ENCODE results near the gene TMEM269.
A peak's percentile ranks its signal among the peaks of the same experiment; 100 is the strongest.

The TMEM269 gene

DNA sequence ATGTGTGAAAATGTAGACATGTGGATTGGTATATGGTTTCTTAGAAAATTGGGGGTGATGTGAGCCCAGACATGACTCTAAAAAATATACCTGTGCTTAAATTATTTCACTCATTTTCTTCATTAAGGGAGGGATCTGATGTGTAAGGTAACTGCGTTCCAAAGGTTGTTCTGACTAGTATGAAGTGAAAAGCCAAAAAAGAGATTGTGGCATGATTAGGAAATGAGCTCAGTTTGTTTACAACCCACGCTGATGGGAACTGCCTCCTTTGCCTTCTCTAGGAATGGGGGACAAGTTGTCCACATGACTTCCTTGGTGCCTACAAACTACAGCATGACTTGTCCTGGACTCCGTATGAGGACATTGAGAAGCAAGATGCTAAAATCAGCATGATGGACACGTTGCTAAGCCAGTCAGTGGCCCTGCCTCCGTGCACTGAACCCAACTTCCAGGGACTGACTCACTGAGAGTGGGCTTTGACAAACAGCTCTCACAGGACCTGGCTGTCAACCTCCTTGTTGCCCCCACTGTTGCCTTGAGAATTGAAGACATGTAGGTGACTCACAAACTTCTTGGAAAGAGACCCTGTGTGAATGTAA, 9.8 kb upstream of the TMEM269 start (continued):
- TF ChIP-seq ZNF214 (tag by site-specific recombination; IDR thresholded peaks at IDR 0.05; ENCODE audit: borderline replicate concordance) (no peak), ZNF155 (tag by site-specific recombination; IDR thresholded peaks at IDR 0.05) (no peak)

DNA sequence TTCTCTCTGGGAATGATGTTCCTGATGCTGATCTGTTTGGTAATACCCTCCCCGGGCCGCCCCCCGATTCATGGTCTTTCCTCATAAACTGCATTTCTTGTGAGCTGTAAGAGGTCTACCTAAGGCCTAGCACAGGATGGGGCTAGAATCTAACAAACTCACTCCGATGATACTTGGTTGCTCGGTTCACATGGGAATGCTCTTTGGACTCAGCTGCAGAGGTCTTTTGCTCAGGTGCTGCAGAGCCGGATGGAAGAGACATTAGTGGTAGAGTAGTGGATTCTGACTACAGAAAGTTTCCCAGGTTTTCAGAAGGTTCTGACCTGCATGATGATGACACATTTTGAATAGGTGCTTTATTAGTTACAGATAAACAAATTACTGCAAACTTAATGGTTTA, 8.3 kb upstream of the TMEM269 start:
- Histone ChIP-seq H3K27ac (ENCODE audit: extremely low read depth, low read depth, low read length) (no peak overlapping the region), H3K4me3 (ENCODE audit: low read depth, low read length) (no peak overlapping the region), H3K4me1 (ENCODE audit: control insufficient read depth, insufficient read depth, low read length) (no peaks in the 10 kb centered on the region), H3K36me3 (ENCODE audit: control insufficient read depth in 2 of 2, insufficient read depth in 1 of 2, low read length in 2 of 2) (peaks cover 20 to 84% of the 10 kb centered on the region in 2 experiments; a peak in 2 of 3 replicates), H3K9me3 (ENCODE audit: control insufficient read depth, insufficient read depth, low read depth, low read length) (no peaks in the 10 kb centered on the region)
- ChIA-PET CTCF (interaction anchor here (0.5 to 5.0 kb wide), 8 partner anchors 9 to 438 kb away, joined by 3 to 79 read pairs (median 10); partner anchors contain the start of genes C1orf50 and P3H1), POLR2A (interaction anchor here (1.9 kb wide), 1 partner anchor 9 kb away, joined by 13 read pairs; the partner anchor contains the start of genes C1orf50 and P3H1)
- TF ChIP-seq, protein P1, sequence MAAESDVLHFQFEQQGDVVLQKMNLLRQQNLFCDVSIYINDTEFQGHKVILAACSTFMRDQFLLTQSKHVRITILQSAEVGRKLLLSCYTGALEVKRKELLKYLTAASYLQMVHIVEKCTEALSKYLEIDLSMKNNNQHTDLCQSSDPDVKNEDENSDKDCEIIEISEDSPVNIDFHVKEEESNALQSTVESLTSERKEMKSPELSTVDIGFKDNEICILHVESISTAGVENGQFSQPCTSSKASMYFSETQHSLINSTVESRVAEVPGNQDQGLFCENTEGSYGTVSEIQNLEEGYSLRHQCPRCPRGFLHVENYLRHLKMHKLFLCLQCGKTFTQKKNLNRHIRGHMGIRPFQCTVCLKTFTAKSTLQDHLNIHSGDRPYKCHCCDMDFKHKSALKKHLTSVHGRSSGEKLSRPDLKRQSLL (tag by site-specific recombination; IDR thresholded peaks at IDR 0.05), result no peak
- TF ChIP-seq GLI4 (tag by site-specific recombination; IDR thresholded peaks at IDR 0.05), result no peak

DNA sequence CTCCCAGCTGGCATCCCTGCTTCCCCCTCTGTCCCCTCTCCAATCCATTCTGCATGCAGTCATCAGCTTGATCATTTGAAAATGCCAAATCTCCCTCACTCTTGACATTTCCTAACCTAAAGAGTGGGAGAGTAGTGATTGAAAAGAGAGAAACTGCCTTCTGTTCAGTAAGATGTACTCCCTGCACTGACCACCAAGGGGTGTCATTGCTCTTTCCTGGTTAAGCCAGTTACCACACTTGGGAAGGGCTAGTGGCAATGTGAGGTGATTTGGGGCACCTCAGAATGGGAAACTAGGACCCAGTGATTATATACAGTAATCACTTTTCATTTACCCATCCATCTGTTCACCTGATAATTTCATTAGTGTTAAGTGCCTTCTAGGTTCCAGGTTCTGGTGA, 6.9 kb upstream of the TMEM269 start:
- CTCF ChIA-PET, result interaction anchor here (0.6 to 5.0 kb wide), 22 partner anchors 10 to 298 kb away, joined by 3 to 79 read pairs (median 6); partner anchors contain the start of genes C1orf50 and P3H1
- TF ChIP-seq, protein P2, sequence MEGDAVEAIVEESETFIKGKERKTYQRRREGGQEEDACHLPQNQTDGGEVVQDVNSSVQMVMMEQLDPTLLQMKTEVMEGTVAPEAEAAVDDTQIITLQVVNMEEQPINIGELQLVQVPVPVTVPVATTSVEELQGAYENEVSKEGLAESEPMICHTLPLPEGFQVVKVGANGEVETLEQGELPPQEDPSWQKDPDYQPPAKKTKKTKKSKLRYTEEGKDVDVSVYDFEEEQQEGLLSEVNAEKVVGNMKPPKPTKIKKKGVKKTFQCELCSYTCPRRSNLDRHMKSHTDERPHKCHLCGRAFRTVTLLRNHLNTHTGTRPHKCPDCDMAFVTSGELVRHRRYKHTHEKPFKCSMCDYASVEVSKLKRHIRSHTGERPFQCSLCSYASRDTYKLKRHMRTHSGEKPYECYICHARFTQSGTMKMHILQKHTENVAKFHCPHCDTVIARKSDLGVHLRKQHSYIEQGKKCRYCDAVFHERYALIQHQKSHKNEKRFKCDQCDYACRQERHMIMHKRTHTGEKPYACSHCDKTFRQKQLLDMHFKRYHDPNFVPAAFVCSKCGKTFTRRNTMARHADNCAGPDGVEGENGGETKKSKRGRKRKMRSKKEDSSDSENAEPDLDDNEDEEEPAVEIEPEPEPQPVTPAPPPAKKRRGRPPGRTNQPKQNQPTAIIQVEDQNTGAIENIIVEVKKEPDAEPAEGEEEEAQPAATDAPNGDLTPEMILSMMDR (tag by site-specific recombination; IDR thresholded peaks at IDR 0.05), result peak; percentile 64
- TF ChIP-seq ZNF341 (tag by site-specific recombination; IDR thresholded peaks at IDR 0.05; ENCODE audit: low read depth) (no peak), YY1 (tag by site-specific recombination; IDR thresholded peaks at IDR 0.05) (no peak), WT1 (tag by site-specific recombination; IDR thresholded peaks at IDR 0.05) (no peak), ZNF654 (tag by site-specific recombination; IDR thresholded peaks at IDR 0.05; ENCODE audit: low read depth) (peak; percentile 62)
- TF ChIP-seq, protein P3, sequence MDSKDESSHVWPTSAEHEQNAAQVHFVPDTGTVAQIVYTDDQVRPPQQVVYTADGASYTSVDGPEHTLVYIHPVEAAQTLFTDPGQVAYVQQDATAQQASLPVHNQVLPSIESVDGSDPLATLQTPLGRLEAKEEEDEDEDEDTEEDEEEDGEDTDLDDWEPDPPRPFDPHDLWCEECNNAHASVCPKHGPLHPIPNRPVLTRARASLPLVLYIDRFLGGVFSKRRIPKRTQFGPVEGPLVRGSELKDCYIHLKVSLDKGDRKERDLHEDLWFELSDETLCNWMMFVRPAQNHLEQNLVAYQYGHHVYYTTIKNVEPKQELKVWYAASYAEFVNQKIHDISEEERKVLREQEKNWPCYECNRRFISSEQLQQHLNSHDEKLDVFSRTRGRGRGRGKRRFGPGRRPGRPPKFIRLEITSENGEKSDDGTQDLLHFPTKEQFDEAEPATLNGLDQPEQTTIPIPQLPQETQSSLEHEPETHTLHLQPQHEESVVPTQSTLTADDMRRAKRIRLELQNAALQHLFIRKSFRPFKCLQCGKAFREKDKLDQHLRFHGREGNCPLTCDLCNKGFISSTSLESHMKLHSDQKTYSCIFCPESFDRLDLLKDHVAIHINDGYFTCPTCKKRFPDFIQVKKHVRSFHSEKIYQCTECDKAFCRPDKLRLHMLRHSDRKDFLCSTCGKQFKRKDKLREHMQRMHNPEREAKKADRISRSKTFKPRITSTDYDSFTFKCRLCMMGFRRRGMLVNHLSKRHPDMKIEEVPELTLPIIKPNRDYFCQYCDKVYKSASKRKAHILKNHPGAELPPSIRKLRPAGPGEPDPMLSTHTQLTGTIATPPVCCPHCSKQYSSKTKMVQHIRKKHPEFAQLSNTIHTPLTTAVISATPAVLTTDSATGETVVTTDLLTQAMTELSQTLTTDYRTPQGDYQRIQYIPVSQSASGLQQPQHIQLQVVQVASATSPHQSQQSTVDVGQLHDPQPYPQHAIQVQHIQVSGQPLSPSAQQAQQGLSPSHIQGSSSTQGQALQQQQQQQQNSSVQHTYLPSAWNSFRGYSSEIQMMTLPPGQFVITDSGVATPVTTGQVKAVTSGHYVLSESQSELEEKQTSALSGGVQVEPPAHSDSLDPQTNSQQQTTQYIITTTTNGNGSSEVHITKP (tag by site-specific recombination; IDR thresholded peaks at IDR 0.05), result no peak
- TF ChIP-seq, protein P4, sequence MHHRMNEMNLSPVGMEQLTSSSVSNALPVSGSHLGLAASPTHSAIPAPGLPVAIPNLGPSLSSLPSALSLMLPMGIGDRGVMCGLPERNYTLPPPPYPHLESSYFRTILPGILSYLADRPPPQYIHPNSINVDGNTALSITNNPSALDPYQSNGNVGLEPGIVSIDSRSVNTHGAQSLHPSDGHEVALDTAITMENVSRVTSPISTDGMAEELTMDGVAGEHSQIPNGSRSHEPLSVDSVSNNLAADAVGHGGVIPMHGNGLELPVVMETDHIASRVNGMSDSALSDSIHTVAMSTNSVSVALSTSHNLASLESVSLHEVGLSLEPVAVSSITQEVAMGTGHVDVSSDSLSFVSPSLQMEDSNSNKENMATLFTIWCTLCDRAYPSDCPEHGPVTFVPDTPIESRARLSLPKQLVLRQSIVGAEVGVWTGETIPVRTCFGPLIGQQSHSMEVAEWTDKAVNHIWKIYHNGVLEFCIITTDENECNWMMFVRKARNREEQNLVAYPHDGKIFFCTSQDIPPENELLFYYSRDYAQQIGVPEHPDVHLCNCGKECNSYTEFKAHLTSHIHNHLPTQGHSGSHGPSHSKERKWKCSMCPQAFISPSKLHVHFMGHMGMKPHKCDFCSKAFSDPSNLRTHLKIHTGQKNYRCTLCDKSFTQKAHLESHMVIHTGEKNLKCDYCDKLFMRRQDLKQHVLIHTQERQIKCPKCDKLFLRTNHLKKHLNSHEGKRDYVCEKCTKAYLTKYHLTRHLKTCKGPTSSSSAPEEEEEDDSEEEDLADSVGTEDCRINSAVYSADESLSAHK (tag by site-specific recombination; IDR thresholded peaks at IDR 0.05), result peak; percentile 44; the same call in 1 of the 2 replicates

More for the DNA sequence above, 6.9 kb upstream of the TMEM269 start:
- Histone ChIP-seq H3K27ac (ENCODE audit: extremely low read depth, low read depth, low read length) (no peak overlapping the region), H3K4me3 (ENCODE audit: low read depth, low read length) (no peak overlapping the region), H3K36me3 (ENCODE audit: control insufficient read depth in 2 of 2, insufficient read depth in 1 of 2, low read length in 2 of 2) (peaks cover 11 to 93% of the 10 kb centered on the region in 2 experiments; a peak in 2 of 3 replicates), H3K9me3 (ENCODE audit: control insufficient read depth, insufficient read depth, low read depth, low read length) (no peaks in the 10 kb centered on the region), H3K4me1 (ENCODE audit: control insufficient read depth, insufficient read depth, low read length) (no peaks in the 10 kb centered on the region)
- POLR2A ChIA-PET, result interaction anchor here (1.4 kb wide), 1 partner anchor 11 kb away, joined by 6 read pairs; the partner anchor contains the start of genes C1orf50 and P3H1
